ENCODE results near the gene SUMO3.

Gene SUMO3

DNA sequence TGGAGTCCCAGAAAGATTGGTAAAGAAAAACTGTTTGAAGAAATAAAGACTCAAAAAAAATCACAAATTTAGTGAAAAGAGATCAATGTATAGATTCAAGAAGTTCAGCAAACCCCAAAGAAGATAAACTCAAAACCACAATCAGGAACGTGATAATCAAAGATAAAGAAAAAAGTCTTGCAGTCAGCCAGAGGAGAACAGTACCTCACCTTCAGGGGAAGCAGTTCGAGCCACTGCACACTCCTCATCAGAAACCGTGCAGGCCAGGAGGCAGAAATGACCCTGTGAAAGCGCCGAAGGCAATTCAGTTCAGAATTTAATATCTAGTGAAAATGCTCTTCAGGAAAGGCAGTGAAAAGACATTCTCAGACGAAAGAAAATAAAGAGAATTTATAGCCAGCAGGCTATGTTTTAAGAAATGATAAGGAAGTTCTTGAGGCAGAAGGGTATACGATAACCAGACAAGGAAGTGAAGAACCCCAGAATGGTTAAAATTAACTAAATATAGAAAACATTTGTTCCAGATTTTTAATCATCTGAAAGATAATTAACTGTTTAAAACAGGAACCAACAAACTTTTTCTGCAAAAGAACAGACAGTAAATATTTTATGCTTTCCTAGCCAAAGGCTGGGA lies 13.5 kb upstream of the SUMO3 start:
- in situ Hi-C loops (cut with MboI; ENCODE audit: low sequenced_read_pairs), result no loop called here

DNA sequence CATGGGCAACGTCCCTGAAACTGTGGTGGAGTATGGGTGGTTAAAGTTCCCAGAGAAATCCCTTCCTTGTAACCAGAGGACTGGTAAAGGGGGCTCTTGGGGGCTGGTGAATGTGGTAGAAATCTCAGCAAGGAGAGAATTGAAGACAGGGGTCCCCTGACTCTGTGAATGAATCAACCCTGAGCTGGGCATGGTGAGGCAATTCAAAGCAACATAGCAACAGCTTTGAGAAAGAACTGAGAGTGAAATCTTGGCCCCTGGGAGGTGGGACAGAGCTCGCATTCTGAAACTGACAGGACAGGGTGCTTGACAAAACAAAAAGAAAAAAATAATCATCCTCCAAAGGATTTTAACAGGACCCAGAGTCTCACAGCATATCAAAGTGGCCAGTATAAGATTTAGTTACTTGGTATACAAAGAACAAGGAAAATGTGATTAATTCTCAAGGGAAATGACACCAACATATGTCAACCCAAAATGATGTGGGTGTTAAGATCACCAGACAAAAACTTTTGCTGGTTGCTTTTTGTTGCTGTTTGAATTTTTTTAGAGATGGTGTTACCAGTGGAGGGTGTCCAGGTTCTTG lies 11.7 kb upstream of the SUMO3 start:
- in situ Hi-C loops (cut with MboI; ENCODE audit: low sequenced_read_pairs), result no loop called here

DNA sequence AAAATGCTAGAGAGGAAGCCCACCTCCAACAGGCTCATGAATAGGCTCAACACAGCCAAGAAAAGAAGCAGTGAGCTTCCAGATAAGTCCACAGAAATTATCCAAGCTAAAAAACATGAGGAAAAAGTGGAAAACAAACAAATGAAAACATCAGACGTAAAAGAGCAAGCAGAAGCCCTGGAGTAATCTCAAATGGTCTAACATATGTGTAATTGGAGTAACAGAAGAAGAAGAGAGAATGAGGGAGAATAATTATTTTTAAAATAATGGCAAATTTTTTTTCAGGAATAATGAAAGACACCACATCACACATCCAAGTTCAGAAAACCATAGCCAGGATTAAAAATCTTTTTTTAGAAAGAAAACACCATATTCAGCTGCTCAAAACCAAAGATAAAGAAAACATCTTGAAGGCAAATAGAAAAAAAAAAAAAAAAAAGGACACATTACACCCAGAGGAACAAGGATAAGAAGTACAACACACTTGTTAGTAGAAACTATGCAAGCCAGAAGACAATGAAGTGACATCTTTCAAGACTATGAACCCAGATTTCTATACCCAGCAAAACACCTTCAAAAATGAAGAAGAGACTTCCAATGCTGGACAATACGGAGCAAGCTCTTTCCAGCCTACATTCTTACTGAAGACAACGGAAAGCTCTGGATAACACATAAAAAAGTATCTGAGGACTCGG lies 10.6 kb upstream of the SUMO3 start:
- in situ Hi-C loops (cut with MboI; ENCODE audit: low sequenced_read_pairs), result no loop called here

DNA sequence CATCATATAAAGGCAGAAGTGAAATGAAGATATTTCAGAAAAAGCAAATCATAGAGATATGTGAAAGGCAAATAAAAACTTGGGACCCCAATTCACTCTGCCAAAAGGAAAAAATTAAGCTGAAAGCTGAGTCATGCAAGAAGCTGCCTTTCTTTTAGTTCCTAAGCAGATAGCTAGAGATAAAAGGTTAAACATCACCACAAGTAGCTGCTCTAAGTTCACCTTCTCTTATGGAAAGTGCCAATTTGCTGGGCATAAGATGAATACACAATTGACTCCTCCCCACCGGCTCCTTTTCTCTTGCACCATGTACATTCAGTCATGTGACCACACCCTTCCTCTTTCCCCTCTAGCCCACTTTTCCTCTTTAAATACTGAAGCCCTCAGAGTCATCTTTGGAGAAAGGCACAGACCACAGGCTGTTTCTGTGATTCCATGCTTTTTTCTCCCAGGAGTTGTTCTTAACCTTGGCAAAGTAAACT lies 5.4 kb upstream of the SUMO3 start:
- in situ Hi-C loops (cut with MboI; ENCODE audit: low sequenced_read_pairs), result no loop called here

DNA sequence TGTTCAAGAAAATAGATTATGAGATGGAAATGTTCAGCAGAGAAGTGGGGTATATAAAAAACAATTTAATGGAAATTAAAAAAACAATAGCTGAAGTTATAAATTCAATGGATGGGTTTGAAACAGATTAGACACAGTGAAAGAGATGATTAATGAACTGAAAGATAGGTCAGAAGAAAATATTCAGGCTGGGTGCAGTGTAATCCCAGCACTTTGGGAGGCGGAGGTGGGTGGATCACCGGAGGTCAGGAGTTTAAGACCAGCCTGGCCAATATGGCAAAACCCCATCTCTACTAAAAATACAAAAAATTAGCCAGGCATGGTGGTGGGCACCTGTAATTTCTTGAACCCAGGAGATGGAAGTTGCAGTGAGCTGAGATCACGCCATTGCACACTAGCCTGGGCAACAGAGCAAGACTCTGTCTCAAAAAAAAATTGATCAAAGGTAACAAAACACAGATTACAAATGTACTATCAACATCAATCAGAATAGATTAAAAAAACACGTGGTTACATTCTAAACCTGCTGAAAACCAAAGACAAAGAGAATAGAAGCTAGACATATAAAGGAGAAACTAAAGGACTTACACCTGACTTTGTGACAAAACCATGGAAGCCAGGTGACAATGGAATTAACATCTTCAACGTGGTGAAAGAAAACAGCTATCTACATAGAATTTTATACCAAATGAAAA lies 4.8 kb upstream of the SUMO3 start:
- in situ Hi-C loops (cut with MboI; ENCODE audit: low sequenced_read_pairs), result no loop called here

DNA sequence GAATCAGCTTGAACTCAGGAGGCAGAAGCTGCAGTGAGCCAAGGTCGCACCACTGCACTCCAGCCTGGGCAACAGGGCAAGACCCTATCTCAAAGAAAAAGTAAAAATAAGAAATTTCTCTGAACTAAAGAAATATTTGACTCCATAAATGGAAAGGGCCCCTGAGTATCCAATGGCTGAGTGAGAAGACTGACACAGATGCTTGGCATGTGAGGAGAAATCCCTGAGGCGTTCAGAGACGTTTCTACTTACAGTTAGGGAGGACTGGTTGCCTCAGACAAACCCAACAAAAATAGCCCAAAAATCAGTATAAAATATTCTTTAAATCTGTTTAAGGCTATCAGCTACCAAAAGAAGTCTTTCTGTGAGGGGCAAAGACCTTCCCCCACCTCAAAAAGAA lies 3.0 kb upstream of the SUMO3 start:
- in situ Hi-C loops (cut with MboI; ENCODE audit: low sequenced_read_pairs), result no loop called here

DNA sequence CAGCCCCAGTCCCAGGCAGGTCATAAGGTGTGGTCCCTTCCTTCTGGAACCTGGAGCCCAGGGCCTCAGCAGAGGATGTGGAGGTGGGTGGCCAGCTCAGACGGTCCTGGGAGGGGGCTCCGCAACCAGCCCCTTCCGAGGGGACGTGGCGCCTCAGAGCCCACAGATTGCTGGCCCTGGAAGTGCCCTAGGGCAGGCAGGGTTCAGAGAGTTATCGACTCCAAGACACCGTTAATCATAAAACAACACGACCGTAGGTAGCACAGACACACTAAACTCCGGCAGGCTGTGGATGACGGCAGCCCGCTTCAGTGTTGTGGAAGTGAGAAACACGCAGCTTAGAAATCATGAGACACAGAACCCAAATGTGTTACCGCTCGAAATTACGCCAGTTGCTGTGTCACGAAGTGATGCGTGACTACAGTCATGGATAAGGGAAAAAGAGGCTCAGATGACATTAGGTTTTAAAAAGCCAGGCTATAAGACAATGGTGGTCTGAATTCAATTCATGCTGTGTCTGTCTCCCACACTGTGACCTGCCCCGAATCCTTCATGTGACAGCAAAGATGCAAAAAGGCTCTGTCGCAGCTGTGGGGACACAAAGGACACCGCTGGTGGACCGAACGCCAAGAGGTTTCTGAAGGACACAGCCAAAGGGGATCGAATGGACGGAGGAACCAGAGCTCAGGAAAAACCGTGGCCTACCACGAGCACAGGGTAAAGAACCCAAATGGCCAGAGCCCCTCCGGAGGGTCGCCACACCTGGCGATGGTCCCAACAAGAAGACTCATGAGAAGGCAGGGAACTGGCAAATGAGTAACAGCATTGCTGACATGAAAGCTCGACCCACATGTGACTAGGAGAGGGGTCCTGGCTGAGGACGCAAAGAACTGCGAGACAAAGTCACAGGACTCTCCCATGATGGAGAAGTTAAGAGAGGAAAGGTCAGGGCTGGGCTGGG lies 1.7 kb upstream of the SUMO3 start:
- in situ Hi-C loops (cut with MboI; ENCODE audit: low sequenced_read_pairs), result no loop called here

DNA sequence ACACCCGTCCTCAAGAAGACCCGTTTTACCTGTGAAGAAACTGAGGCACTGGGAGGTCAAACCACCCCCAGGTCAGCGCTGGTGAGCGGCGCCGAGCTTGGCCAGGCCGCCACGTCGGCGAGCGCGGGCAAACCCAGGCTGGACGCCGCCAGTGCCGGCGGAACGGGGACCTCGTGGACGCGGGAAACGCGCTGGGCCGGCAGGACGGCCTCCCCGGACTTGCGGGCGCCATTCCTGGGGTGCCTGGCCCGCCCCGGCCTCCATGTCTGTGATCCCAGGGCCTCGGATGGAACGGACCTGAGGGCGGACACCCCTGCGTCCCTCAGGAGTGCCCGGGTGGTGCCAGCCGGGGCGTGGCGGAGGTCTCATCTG lies 764 bp upstream of the SUMO3 start:
- in situ Hi-C loops (cut with MboI; ENCODE audit: low sequenced_read_pairs), result no loop called here

DNA sequence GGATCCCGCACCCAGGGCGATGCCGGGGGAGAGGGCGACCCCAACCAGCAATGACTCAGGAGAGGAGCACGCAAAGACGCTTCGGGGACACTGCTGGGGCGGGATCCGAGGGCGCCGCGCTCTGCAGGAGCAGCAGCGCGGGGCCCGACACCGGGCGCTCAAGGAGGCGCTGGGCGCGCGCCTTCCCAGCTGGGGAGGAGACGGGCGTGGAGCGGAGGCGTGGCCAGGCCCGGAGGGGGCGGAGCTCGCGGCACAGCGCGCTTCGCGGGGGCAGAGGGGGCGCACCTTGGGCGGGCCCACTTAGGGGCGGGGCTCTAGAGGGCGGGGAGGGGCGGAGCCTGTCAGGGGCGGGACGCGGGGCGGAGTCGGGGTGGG lies 369 bp downstream of the SUMO3 start:
- in situ Hi-C loops (cut with MboI; ENCODE audit: low sequenced_read_pairs), result no loop called here

DNA sequence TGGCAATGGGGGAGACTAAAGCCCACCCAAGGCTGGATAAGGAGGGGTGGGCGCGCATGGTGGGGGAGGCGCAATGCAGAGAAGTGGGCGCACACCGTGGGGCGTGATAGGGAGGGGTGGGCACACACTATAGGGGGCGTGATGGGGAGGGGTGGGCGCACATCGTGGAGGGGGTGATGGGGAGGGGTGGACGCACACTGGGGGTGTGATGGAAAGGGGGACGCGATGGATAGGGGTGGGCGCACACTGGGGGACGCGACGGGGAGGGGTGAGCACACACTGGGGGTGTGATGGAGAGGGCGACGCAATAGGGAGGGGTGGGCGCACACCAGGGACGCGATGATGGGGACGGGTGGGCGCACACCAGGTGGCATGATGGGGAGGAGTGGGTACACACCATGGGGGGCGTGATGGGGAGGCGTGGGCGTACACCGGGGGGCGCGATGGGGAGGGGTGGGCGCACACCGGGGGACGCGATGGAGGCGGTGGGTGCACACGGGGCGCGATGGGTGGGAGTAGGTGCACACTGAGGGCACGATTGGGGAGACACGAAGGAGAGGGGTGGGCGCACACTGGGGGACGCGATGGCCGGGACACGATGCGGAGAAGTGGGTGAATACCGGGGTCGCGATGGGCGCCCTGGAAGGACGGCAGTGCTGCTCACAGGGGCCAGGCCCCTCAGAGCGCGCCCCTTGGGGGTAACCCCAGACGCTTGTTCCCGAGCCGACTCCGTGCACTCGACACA lies 929 bp downstream of the SUMO3 start:
- in situ Hi-C loops (cut with MboI; ENCODE audit: low sequenced_read_pairs), result no loop called here

DNA sequence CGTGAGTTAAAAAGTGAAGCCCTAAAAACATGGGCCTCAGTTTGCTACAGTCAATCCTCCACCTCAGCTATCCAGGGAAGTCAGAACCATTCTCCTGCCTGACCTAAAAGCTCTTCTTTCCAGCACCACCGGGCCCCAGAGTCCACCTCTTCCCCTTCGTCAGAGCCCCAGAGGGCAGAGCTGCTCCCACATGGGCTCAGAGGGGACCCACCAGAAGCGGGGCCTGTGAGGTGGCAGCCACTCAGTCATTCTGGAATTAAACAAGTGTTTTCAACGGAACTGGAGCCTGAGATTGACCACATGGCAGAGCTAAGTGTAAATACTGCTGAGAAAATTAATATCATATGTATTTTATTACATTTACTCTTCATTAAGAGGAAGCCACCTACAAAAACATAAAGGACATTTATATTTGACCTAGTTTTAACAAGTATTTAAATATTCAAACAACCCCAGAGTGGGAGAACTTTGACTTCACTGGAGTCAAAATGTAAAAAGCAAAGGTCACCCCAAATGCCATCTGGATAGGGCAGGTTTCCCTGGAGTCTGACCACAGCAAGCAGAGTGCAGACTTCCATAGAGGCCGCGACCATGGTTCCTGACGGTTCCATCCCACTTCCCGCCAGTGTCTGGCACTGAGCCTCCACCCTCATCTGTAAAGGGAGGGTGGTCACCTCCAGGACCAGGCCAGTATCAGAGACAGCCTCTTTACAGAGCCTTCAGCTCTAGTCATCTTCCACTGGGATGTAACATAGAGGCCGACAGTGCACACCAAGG lies 1.8 kb downstream of the SUMO3 start:
- in situ Hi-C loops (cut with MboI; ENCODE audit: low sequenced_read_pairs), result no loop called here

DNA sequence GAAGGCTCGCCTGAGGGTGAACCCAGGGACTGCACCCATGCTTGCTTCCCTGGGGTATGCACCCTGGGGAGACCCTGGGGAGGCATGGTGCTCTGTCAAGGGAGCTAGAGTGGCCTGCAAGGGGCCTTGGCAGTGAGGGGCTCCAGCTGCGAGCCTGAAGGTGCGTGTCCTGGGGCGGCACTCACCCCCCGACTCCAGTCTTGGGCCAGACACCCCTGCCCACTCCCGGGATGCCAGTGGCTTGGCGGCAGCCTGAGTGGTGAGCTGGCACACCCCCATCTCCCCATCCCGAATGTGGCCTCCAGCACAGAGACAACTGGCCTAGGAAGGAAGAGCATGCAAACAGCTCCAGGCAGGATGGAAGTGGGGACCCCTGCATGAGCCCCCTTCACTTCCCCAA lies 2.6 kb downstream of the SUMO3 start:
- in situ Hi-C loops (cut with MboI; ENCODE audit: low sequenced_read_pairs), result no loop called here

DNA sequence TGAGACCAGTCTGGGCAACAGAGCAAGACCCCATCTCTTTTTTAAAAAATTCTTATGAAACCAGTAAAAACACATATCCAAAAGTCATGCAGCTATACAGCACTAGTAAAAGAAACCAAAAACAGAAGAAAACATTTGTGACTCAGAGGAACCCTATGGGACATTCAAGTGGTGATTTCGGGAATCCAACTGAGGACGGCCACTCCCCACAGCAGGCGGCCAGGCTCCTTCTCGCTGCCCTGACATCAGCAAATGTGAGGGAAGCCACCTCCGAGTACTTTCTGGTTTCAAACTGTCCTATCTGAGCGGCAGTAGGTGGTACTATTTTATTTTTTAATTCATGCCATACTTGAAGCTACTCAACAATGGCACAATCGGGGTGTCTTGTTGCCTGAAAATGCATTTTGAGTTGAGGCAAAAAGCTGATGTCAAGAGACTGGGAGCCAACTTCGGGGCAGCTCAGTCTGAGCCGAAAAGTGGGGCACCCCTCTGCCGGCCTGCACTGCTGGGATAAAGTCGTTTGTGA lies 3.3 kb downstream of the SUMO3 start:
- in situ Hi-C loops (cut with MboI; ENCODE audit: low sequenced_read_pairs), result no loop called here

DNA sequence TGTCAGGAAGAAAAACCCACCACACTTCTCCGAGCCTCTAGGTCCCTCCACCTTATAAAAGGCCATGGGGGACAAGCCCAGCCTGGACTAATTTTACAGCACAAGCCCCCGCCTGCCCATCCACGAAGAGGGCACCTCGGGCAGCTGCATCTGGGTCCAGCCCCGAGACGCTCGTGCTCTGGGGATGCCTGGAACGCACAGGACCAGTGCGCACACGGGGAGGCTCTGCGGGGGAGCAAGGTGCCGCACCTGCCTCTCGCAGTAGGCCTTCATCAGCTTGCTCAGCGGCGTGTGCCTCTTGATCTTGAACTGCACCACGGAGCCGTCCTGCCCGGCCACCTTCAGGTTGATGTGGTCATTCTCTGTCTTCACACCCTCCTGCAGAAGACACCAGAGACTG lies 4.1 kb downstream of the SUMO3 start:
- in situ Hi-C loops (cut with MboI; ENCODE audit: low sequenced_read_pairs), result no loop called here

DNA sequence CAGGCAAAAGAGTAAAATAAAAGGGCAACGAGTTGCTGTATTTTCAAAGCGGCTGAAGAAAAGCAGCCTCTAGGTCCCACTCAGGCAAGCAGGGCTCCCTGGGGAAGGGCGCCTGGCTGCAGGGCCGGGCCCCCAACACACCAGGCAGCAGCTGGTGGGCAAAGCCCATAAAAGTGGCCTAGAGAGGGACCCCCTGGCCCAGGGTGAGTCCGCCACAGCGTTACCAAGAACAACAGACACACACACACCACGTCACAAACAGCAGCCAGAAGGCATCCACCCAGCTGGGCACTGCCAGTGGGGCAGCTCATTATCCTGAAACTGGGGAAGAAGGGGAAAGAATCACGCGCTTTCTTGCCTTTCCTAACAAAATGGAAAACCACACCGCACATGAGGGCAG lies 4.7 kb downstream of the SUMO3 start:
- in situ Hi-C loops (cut with MboI; ENCODE audit: low sequenced_read_pairs), result no loop called here

DNA sequence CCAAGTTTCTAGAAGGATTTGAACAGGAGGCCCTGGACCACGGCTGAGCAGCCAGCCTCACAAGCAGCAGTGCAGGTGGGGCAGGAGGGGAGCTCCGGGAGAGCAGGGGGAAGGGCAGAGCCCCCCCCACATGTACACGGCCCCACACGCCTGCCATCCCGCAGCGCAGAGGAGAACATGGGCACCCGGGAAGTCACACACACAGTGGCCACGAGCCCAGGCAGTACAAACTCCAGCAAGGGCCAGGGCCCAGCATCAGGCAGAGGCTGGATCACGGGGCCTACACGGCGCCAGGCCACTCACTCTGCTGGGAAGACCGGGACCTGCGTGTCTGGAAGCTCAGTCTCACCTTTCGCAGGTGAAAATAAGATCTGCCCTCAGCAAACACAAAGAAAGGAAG lies 5.2 kb downstream of the SUMO3 start:
- in situ Hi-C loops (cut with MboI; ENCODE audit: low sequenced_read_pairs), result no loop called here

DNA sequence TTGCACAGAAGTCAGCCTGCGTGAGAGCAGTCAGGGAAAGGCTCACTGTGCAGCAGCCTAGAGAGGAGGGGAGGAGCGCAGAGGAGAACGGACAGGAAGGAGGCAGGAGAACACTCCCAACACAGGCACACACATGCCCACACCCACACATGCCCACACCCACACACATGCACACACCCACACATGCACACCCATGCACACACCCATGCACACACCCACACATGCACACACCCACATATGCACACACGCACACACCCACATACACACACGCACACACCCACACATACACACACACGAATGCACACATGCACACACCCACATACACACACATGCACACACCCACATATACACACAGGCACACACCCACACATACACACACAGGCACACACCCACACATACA lies 7.1 kb downstream of the SUMO3 start:
- in situ Hi-C loops (cut with MboI; ENCODE audit: low sequenced_read_pairs), result no loop called here

DNA sequence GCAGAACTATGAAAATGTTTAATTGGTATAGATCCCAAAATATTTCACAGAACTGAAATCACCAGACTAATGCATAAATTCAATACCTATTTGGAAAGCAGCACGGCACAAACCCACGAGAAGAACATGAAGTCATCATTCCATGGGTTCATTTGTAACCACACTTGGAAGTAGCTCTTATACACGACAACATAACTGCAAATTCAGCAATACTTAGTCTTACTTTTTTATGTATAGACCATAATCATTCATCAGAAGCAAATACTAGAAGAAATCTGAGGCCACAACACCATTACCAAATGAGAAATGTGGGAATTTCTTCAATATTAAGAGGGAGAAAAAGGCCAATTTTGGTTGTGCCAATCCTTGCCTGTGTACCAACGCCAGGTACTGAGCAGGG lies 12.0 kb downstream of the SUMO3 start:
- in situ Hi-C loops (cut with MboI; ENCODE audit: low sequenced_read_pairs), result no loop called here

DNA sequence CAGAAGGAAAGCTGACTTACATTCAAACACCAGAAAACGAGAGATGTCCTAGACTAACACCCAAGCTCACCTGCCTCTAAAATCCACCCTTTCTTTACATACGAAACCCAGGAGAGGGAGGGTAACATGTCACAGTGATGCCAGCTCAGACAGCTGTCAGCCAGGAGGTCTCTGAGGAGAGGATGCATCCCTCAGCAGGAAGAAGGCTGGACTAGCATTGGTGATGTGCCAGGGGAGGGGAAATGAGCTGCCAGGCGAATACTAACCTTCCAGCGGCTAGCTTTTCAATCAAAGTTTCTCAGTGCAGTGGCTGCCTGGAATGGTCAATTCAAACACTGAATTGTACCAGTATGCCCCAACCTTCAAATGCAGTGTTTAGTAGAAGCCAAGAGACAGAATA lies 12.6 kb downstream of the SUMO3 start:
- in situ Hi-C loops (cut with MboI; ENCODE audit: low sequenced_read_pairs), result no loop called here

All from hTERT RPE-1 (cell line).